ENCODE results near the gene MYH15. TPM values are rescaled to one million over a fixed set of nuclear protein-coding genes. Genes with fewer than 3 reads are reported as not detected.

The MYH15 gene
- polyA plus RNA-seq, 4 donors, result 0.27 to 0.48 (median 0.35) TPM; not detected in 1

GRCh38 chr3:108412121-108412750 is 98.2 kb downstream of the MYH15 start:
- H3K36me3 ChIP-seq (ENCODE audit: control insufficient read depth in 3 of 3, insufficient read depth in 2 of 3, low read depth in 1 of 3, low read length in 3 of 3), result no peaks in the 10 kb centered on the region
- FAIRE-seq, result no peak
- no peaks in the 10 kb centered on the region for H3K27me3 ChIP-seq (ENCODE audit: control insufficient read depth in 3 of 3, insufficient read depth in 3 of 3, low read length in 3 of 3)
- peak in 1 of 2 donors; percentile 46 for DNase-seq
- peaks cover 0 to 6% (median 5%) of the 10 kb centered on the region in 3 donors for H3K4me1 ChIP-seq (ENCODE audit: control insufficient read depth in 3 of 3, insufficient read depth in 2 of 3, low read depth in 1 of 3, low read length in 2 of 3)
- peaks cover 0 to 6% of the 10 kb centered on the region in 2 donors for H3K9me3 ChIP-seq (ENCODE audit: control insufficient read depth in 2 of 2, insufficient read depth in 1 of 2, low read depth in 1 of 2, low read length in 1 of 2)
- H3K4me3 ChIP-seq (ENCODE audit: low read depth in 1 of 3, low read length in 3 of 3), result no peak overlapping the region
- no peak overlapping the region for H3K27ac ChIP-seq (ENCODE audit: low read depth in 1 of 3, low read length in 2 of 3)
- 57 to 77% (median 68%) methylated on average over 6 of the region's 6 CpGs for WGBS, 3 donors

GRCh38 chr3:108410531-108410984 is 99.8 kb downstream of the MYH15 start:
- no peaks in the 10 kb centered on the region for H3K36me3 ChIP-seq (ENCODE audit: control insufficient read depth in 3 of 3, insufficient read depth in 2 of 3, low read depth in 1 of 3, low read length in 3 of 3)
- H3K27ac ChIP-seq (ENCODE audit: low read depth in 1 of 3, low read length in 2 of 3), result no peak overlapping the region
- no peaks in the 10 kb centered on the region for H3K27me3 ChIP-seq (ENCODE audit: control insufficient read depth in 3 of 3, insufficient read depth in 3 of 3, low read length in 3 of 3)
- FAIRE-seq (no peak), DNase-seq (no peak)
- no peak overlapping the region for H3K4me3 ChIP-seq (ENCODE audit: low read depth in 1 of 3, low read length in 3 of 3)
- H3K9me3 ChIP-seq (ENCODE audit: control insufficient read depth in 2 of 2, insufficient read depth in 1 of 2, low read depth in 1 of 2, low read length in 1 of 2), result peaks cover 0 to 6% of the 10 kb centered on the region in 2 donors
- H3K4me1 ChIP-seq (ENCODE audit: control insufficient read depth in 3 of 3, insufficient read depth in 2 of 3, low read depth in 1 of 3, low read length in 2 of 3), result peaks cover 2 to 10% (median 5%) of the 10 kb centered on the region in 3 donors
- 89 to 95% (median 94%) methylated on average over 11 of the region's 11 CpGs for WGBS, 3 donors

- H3K36me3 ChIP-seq (ENCODE audit: control insufficient read depth in 3 of 3, insufficient read depth in 2 of 3, low read depth in 1 of 3, low read length in 3 of 3), result no peaks in the 10 kb centered on the region
- WGBS, 3 donors, result 81 to 93% (median 83%) methylated on average over 4 of the region's 4 CpGs
- no peaks in the 10 kb centered on the region for H3K27me3 ChIP-seq (ENCODE audit: control insufficient read depth in 3 of 3, insufficient read depth in 3 of 3, low read length in 3 of 3)
- FAIRE-seq (no peak), DNase-seq (no peak)
- H3K27ac ChIP-seq (ENCODE audit: low read depth in 1 of 3, low read length in 2 of 3), result no peak overlapping the region
- no peak overlapping the region for H3K4me3 ChIP-seq (ENCODE audit: low read depth in 1 of 3, low read length in 3 of 3)
- peaks cover 2 to 10% (median 5%) of the 10 kb centered on the region in 3 donors for H3K4me1 ChIP-seq (ENCODE audit: control insufficient read depth in 3 of 3, insufficient read depth in 2 of 3, low read depth in 1 of 3, low read length in 2 of 3)
- H3K9me3 ChIP-seq (ENCODE audit: control insufficient read depth in 2 of 2, insufficient read depth in 1 of 2, low read depth in 1 of 2, low read length in 1 of 2), result peaks cover 0 to 6% of the 10 kb centered on the region in 2 donors
Measured at GRCh38 chr3:108409800-108410178, 100.6 kb downstream of the MYH15 start.

- DNase-seq, result peak; percentile 67 to 84
- H3K9me3 ChIP-seq (ENCODE audit: control insufficient read depth in 2 of 2, insufficient read depth in 1 of 2, low read depth in 1 of 2, low read length in 1 of 2), result peaks cover 0 to 6% of the 10 kb centered on the region in 2 donors
- H3K4me1 ChIP-seq (ENCODE audit: control insufficient read depth in 3 of 3, insufficient read depth in 2 of 3, low read depth in 1 of 3, low read length in 2 of 3), result peaks cover 4 to 14% (median 5%) of the 10 kb centered on the region in 3 donors
- 25 to 63% (median 36%) methylated on average over 7 of the region's 7 CpGs for WGBS, 3 donors
- peak overlapping the region; percentile 2 to 22 (median 5) for H3K27ac ChIP-seq (ENCODE audit: low read depth in 1 of 3, low read length in 2 of 3)
- H3K27me3 ChIP-seq (ENCODE audit: control insufficient read depth in 3 of 3, insufficient read depth in 3 of 3, low read length in 3 of 3), result no peaks in the 10 kb centered on the region
- no peak for FAIRE-seq
- H3K36me3 ChIP-seq (ENCODE audit: control insufficient read depth in 3 of 3, insufficient read depth in 2 of 3, low read depth in 1 of 3, low read length in 3 of 3), result no peaks in the 10 kb centered on the region
- H3K4me3 ChIP-seq (ENCODE audit: low read depth in 1 of 3, low read length in 3 of 3), result no peak overlapping the region
Measured at GRCh38 chr3:108408883-108409799, 101.3 kb downstream of the MYH15 start.

GRCh38 chr3:108407886-108408285 is 102.5 kb downstream of the MYH15 start:
- Histone ChIP-seq H3K27me3 (ENCODE audit: control insufficient read depth in 3 of 3, insufficient read depth in 3 of 3, low read length in 3 of 3) (no peaks in the 10 kb centered on the region), H3K9me3 (ENCODE audit: control insufficient read depth in 2 of 2, insufficient read depth in 1 of 2, low read depth in 1 of 2, low read length in 1 of 2) (peaks cover 0 to 6% of the 10 kb centered on the region in 2 donors), H3K4me3 (ENCODE audit: low read depth in 1 of 3, low read length in 3 of 3) (no peak overlapping the region), H3K36me3 (ENCODE audit: control insufficient read depth in 3 of 3, insufficient read depth in 2 of 3, low read depth in 1 of 3, low read length in 3 of 3) (no peaks in the 10 kb centered on the region), H3K4me1 (ENCODE audit: control insufficient read depth in 3 of 3, insufficient read depth in 2 of 3, low read depth in 1 of 3, low read length in 2 of 3) (peaks cover 4 to 21% (median 9%) of the 10 kb centered on the region in 3 donors), H3K27ac (ENCODE audit: low read depth in 1 of 3, low read length in 2 of 3) (no peak overlapping the region)
- FAIRE-seq (no peak), DNase-seq (no peak)
- WGBS, 3 donors, result 29 to 37% (median 36%) methylated on average over 3 of the region's 3 CpGs

GRCh38 chr3:108406661-108407206 is 103.7 kb downstream of the MYH15 start:
- no peak overlapping the region for H3K4me3 ChIP-seq (ENCODE audit: low read depth in 1 of 3, low read length in 3 of 3)
- peak; percentile 74 to 89 for DNase-seq
- no peak for FAIRE-seq

GRCh38 chr3:108406063-108406660 is 104.2 kb downstream of the MYH15 start:
- Histone ChIP-seq H3K4me3 (ENCODE audit: low read depth in 1 of 3, low read length in 3 of 3) (no peak overlapping the region), H3K27me3 (ENCODE audit: control insufficient read depth in 3 of 3, insufficient read depth in 3 of 3, low read length in 3 of 3) (no peaks in the 10 kb centered on the region), H3K4me1 (ENCODE audit: control insufficient read depth in 3 of 3, insufficient read depth in 2 of 3, low read depth in 1 of 3, low read length in 2 of 3) (peaks cover 4 to 22% (median 9%) of the 10 kb centered on the region in 3 donors), H3K27ac (ENCODE audit: low read depth in 1 of 3, low read length in 2 of 3) (no peak overlapping the region), H3K9me3 (ENCODE audit: control insufficient read depth in 2 of 2, insufficient read depth in 1 of 2, low read depth in 1 of 2, low read length in 1 of 2) (peaks cover 0 to 6% of the 10 kb centered on the region in 2 donors), H3K36me3 (ENCODE audit: control insufficient read depth in 3 of 3, insufficient read depth in 2 of 3, low read depth in 1 of 3, low read length in 3 of 3) (no peaks in the 10 kb centered on the region)
- 45 to 77% (median 75%) methylated on average over 3 of the region's 3 CpGs for WGBS, 3 donors
- FAIRE-seq (no peak), DNase-seq (no peak)

More at GRCh38 chr3:108406661-108407206, 103.7 kb downstream of the MYH15 start:
- Histone ChIP-seq H3K9me3 (ENCODE audit: control insufficient read depth in 2 of 2, insufficient read depth in 1 of 2, low read depth in 1 of 2, low read length in 1 of 2) (peaks cover 0 to 6% of the 10 kb centered on the region in 2 donors), H3K4me1 (ENCODE audit: control insufficient read depth in 3 of 3, insufficient read depth in 2 of 3, low read depth in 1 of 3, low read length in 2 of 3) (peaks cover 4 to 22% (median 9%) of the 10 kb centered on the region in 3 donors), H3K27me3 (ENCODE audit: control insufficient read depth in 3 of 3, insufficient read depth in 3 of 3, low read length in 3 of 3) (no peaks in the 10 kb centered on the region), H3K27ac (ENCODE audit: low read depth in 1 of 3, low read length in 2 of 3) (peak overlapping the region in 2 of 3 donors; percentile 8 to 24), H3K36me3 (ENCODE audit: control insufficient read depth in 3 of 3, insufficient read depth in 2 of 3, low read depth in 1 of 3, low read length in 3 of 3) (no peaks in the 10 kb centered on the region)
- WGBS, 3 donors, result 9 to 31% (median 22%) methylated on average over 7 of the region's 7 CpGs

GRCh38 chr3:108404368-108404767 is 106.0 kb downstream of the MYH15 start:
- Histone ChIP-seq H3K27me3 (ENCODE audit: control insufficient read depth in 3 of 3, insufficient read depth in 3 of 3, low read length in 3 of 3) (no peaks in the 10 kb centered on the region), H3K4me1 (ENCODE audit: control insufficient read depth in 3 of 3, insufficient read depth in 2 of 3, low read depth in 1 of 3, low read length in 2 of 3) (peaks cover 4 to 20% (median 7%) of the 10 kb centered on the region in 3 donors), H3K9me3 (ENCODE audit: control insufficient read depth in 2 of 2, insufficient read depth in 1 of 2, low read depth in 1 of 2, low read length in 1 of 2) (no peaks in the 10 kb centered on the region), H3K36me3 (ENCODE audit: control insufficient read depth in 3 of 3, insufficient read depth in 2 of 3, low read depth in 1 of 3, low read length in 3 of 3) (no peaks in the 10 kb centered on the region), H3K4me3 (ENCODE audit: low read depth in 1 of 3, low read length in 3 of 3) (no peak overlapping the region), H3K27ac (ENCODE audit: low read depth in 1 of 3, low read length in 2 of 3) (peak overlapping the region in 1 of 3 donors; percentile 13)
- DNase-seq (no peak), FAIRE-seq (no peak)
- 6 to 35% (median 35%) methylated on average over 2 of the region's 2 CpGs for WGBS, 3 donors
